GM23338 (cell line): ENCODE results near the gene PPDPF. TPM values are rescaled to one million over a fixed set of nuclear protein-coding genes. Genes with fewer than 3 reads are reported as not detected.
A peak's percentile ranks its signal among the peaks of the same experiment; 100 is the strongest.

Experiments
- ATAC-seq: fragments of 200-7000 bp; cut with Tn5 transposase; 3 replicates; pipeline ENCODE4 v1.9.1; 2020
- DNase-seq: peaks from one replicate; pipeline ENCODE4 v3.0.0-alpha.2; 2015; ENCODE audit warnings: low spot score
- H2AFZ ChIP-seq: fragments of 200-600 bp; sonication (generic); 2 replicates; pipeline ENCODE4 v1.8.0; 2016; ENCODE audit warnings: antibody characterized with exemption, mild to moderate bottlenecking, moderate library complexity
- H3F3A ChIP-seq: fragments of 200-600 bp; sonication (generic); replicated peaks from 2 replicates; pipeline ENCODE4 v1.8.0; 2017; ENCODE audit warnings: antibody characterized with exemption, mixed run types, low read depth
- H3K27ac ChIP-seq: fragments of 200-600 bp; sonication (generic); 2 replicates; pipeline ENCODE4 v1.6.1; 2016; ENCODE audit warnings: low read depth
- H3K27me3 ChIP-seq: fragments of 200-600 bp; sonication (generic); 2 replicates; pipeline ENCODE4 v1.8.0; 2016; ENCODE audit warnings: mild to moderate bottlenecking, mixed run types, moderate library complexity; ENCODE audit not compliant: insufficient read depth
- H3K36me3 ChIP-seq: fragments of 200-600 bp; sonication (generic); 2 replicates; pipeline ENCODE4 v1.8.0; 2016; ENCODE audit warnings: mild to moderate bottlenecking; ENCODE audit not compliant: insufficient read depth
- H3K4me1 ChIP-seq: fragments of 200-600 bp; sonication (generic); 2 replicates; pipeline ENCODE4 v1.8.0; 2016; ENCODE audit warnings: mild to moderate bottlenecking, moderate library complexity; ENCODE audit not compliant: insufficient read depth
- H3K4me2 ChIP-seq: fragments of 200-600 bp; sonication (generic); 2 replicates; pipeline ENCODE4 v1.7.1; 2017; ENCODE audit warnings: mixed run types
- H3K4me3 ChIP-seq: fragments of 200-600 bp; sonication (generic); 2 replicates; pipeline ENCODE4 v1.6.1; 2016; ENCODE audit warnings: mixed run types
- H3K79me2 ChIP-seq: fragments of 200-600 bp; sonication (generic); replicated peaks from 2 replicates; pipeline ENCODE4 v1.8.0; 2017; ENCODE audit warnings: mild to moderate bottlenecking; ENCODE audit not compliant: insufficient read depth
- H3K9me2 ChIP-seq: fragments of 200-600 bp; sonication (generic); 2 replicates; pipeline ENCODE4 v1.8.0; 2017; ENCODE audit not compliant: insufficient read depth
- H4K20me1 ChIP-seq: fragments of 200-600 bp; sonication (generic); replicated peaks from 2 replicates; pipeline ENCODE4 v1.8.0; 2017; ENCODE audit warnings: mild to moderate bottlenecking; ENCODE audit not compliant: insufficient read depth
- H3K27ac Mint-ChIP-seq: 2 replicates; pipeline ENCODE4 v1.8.0; 2020; ENCODE audit warnings: inconsistent platforms, mild to moderate bottlenecking, moderate library complexity, mixed read lengths
- H3K27me3 Mint-ChIP-seq: 3 replicates; pipeline ENCODE4 v1.8.0; 2022; ENCODE audit warnings: low read depth, mild to moderate bottlenecking, moderate library complexity, mixed read lengths, inconsistent platforms; ENCODE audit not compliant: insufficient read depth, poor library complexity
- H3K36me3 Mint-ChIP-seq: 3 replicates; pipeline ENCODE4 v1.8.0; 2021; ENCODE audit warnings: low read depth, mild to moderate bottlenecking, inconsistent platforms, moderate library complexity, mixed read lengths
- H3K4me1 Mint-ChIP-seq: 3 replicates; pipeline ENCODE4 v1.8.0; 2020; ENCODE audit warnings: mild to moderate bottlenecking, inconsistent platforms, mixed read lengths
- H3K4me3 Mint-ChIP-seq: 3 replicates; pipeline ENCODE4 v1.8.0; 2021; ENCODE audit warnings: moderate library complexity, mild to moderate bottlenecking, inconsistent platforms, mixed read lengths
- H3K9me3 Mint-ChIP-seq: 3 replicates; pipeline ENCODE4 v1.8.0; 2020; ENCODE audit warnings: moderate library complexity, mild to moderate bottlenecking, inconsistent platforms, mixed read lengths
- CREB1 ChIP-seq: fragments of 250-450 bp; sonication (Bioruptor Pico); IDR thresholded peaks from 2 replicates; pipeline ENCODE4 v1.5.0; 2020; ENCODE audit warnings: low read depth, mild to moderate bottlenecking, moderate library complexity
- EZH2 ChIP-seq: fragments of 200-600 bp; sonication (generic); IDR thresholded peaks from one replicate; pipeline ENCODE4 v1.8.0; 2017; ENCODE audit warnings: antibody characterized with exemption, mild to moderate bottlenecking, low read depth; ENCODE audit not compliant: unreplicated experiment
- NANOG ChIP-seq: IDR thresholded peaks from 2 replicates; pipeline ENCODE4 v1.6.1; 2016; ENCODE audit warnings: antibody characterized with exemption, borderline replicate concordance
- STAT1 ChIP-seq: IDR thresholded peaks from one replicate; pipeline ENCODE4 v1.6.1; 2016; ENCODE audit warnings: antibody characterized with exemption; ENCODE audit not compliant: unreplicated experiment
- ZNF114 ChIP-seq: fragments of 250-450 bp; sonication (Bioruptor Pico); IDR thresholded peaks from 2 replicates; pipeline ENCODE4 v1.5.0; 2020; ENCODE audit warnings: mild to moderate bottlenecking, moderate library complexity
- ZNF331 ChIP-seq: fragments of 250-450 bp; sonication (Bioruptor Pico); IDR thresholded peaks from 2 replicates; pipeline ENCODE4 v1.5.0; 2020; ENCODE audit warnings: low read depth, mild to moderate bottlenecking, moderate library complexity
- polyA plus RNA-seq: library from polyadenylated mRNA; unstranded; fragments of >200 nt; fragmentation: Nextera tagmentation; extraction: Ambion mirVana; gene quantifications from 2 replicates; pipeline ENCODE4 v1.2.1, GENCODE V29; 2016
- total RNA-seq: library from RNA; depleted of rRNA; stranded (reverse); fragments of >200 nt; shearing (Covaris generic); gene quantifications from 2 replicates; pipeline ENCODE4 v1.2.3, GENCODE V29; 2014
- TF ChIP-seq, protein P1 (sequence below), 2 experiments: fragments of 200-600 bp in 1 of 2; sonication (generic) in 1 of 2; conservative IDR thresholded peaks; 2 replicates each; pipeline versions ENCODE4 v1.5.1 to v1.6.1; 2016 to 2017; ENCODE audit warnings: antibody characterized with exemption in 2 of 2, low read depth in 2 of 2, mild to moderate bottlenecking in 2 of 2, moderate library complexity in 1 of 2
- TF ChIP-seq, protein P2 (sequence below): IDR thresholded peaks from 2 replicates; pipeline ENCODE4 v1.6.1; 2016; ENCODE audit warnings: antibody characterized with exemption

The PPDPF gene
- total and polyA plus RNA-seq, 2 experiments from 2014 or later: 83.9 to 141 TPM

DNA sequence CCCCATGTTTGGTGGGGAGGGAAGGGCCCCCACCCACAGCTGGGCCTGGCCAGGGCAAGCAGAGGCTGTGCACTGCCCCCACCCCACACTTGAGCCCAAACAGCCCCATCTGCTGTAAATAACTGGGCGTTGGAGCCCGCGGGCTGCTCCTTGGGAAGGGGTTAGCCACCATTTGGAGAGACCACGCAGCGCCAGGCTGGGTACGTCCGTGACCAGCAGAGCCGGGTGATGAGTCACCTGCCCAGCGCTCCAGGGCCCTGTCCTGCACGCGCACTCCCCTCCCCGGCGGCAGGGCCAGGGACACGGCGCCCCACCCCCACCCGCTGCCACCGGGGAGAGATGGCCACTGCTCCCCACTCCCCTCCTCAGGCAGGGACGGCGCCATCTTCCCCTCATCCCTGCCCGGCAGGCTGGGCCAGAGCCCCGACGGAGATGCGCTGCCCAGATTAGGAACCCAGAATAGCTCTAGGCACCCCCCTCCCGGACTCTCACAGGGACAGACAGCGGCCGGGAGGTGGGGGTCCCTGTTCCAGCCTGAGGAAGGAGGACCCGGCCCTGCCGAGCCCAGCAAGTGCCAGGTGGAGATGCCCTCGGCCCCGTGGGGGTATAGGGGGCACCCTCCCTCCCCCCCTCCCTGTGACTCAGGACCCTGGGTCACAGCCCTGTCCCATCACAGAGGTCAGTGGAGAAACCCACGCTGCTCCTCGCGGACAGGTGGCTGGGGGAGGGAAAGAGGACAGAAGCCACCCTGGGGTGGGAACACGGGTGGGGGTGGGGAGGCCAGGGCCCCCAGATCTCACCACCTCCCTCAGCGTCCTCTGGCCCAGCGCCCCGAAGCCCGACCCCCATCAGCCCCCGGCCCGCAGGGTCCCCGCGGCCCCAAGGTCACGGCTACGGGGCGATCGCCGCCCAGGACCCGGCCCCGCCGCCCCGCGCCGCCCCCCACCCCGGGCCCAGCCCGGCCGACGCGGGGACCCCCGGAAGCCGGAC is 22.3 kb upstream of the PPDPF start:
- Mint-ChIP-seq H3K4me3 (peak overlapping the region; percentile 69), H3K27me3 (peaks cover 28% of the 10 kb centered on the region), H3K27ac (no peak overlapping the region), H3K9me3 (no peaks in the 10 kb centered on the region), H3K36me3 (no peaks in the 10 kb centered on the region), H3K4me1 (peaks cover 5% of the 10 kb centered on the region; the same call in 2 of the 3 replicates)
- H2AFZ ChIP-seq: no peak overlapping the region
- H3K4me1 ChIP-seq: peaks cover 20% of the 10 kb centered on the region
- ATAC-seq (peak; percentile 10), DNase-seq (no peak)
- H4K20me1 ChIP-seq: no peaks in the 10 kb centered on the region
- TF ChIP-seq NANOG (no peak), ZNF114 (CRISPR knock-in tag) (no peak), STAT1 (no peak), EZH2 (no peak), CREB1 (CRISPR knock-in tag) (no peak), ZNF331 (CRISPR knock-in tag) (no peak)
- TF ChIP-seq, protein P1, sequence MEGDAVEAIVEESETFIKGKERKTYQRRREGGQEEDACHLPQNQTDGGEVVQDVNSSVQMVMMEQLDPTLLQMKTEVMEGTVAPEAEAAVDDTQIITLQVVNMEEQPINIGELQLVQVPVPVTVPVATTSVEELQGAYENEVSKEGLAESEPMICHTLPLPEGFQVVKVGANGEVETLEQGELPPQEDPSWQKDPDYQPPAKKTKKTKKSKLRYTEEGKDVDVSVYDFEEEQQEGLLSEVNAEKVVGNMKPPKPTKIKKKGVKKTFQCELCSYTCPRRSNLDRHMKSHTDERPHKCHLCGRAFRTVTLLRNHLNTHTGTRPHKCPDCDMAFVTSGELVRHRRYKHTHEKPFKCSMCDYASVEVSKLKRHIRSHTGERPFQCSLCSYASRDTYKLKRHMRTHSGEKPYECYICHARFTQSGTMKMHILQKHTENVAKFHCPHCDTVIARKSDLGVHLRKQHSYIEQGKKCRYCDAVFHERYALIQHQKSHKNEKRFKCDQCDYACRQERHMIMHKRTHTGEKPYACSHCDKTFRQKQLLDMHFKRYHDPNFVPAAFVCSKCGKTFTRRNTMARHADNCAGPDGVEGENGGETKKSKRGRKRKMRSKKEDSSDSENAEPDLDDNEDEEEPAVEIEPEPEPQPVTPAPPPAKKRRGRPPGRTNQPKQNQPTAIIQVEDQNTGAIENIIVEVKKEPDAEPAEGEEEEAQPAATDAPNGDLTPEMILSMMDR (conservative IDR thresholded peaks at IDR 0.05; ENCODE audit: low read depth in 2 of 2): no peak
- TF ChIP-seq, protein P2, sequence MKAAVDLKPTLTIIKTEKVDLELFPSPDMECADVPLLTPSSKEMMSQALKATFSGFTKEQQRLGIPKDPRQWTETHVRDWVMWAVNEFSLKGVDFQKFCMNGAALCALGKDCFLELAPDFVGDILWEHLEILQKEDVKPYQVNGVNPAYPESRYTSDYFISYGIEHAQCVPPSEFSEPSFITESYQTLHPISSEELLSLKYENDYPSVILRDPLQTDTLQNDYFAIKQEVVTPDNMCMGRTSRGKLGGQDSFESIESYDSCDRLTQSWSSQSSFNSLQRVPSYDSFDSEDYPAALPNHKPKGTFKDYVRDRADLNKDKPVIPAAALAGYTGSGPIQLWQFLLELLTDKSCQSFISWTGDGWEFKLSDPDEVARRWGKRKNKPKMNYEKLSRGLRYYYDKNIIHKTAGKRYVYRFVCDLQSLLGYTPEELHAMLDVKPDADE: no peak
- H3K79me2 ChIP-seq: no peaks in the 10 kb centered on the region
- peak overlapping the region; percentile 76 for H3K4me2 ChIP-seq
- no peaks in the 10 kb centered on the region for H3F3A ChIP-seq
- H3K36me3 ChIP-seq: no peaks in the 10 kb centered on the region
- H3K9me2 ChIP-seq: no peaks in the 10 kb centered on the region
- H3K27ac ChIP-seq: no peak overlapping the region
- peak overlapping the region; percentile 56 for H3K4me3 ChIP-seq
- H3K27me3 ChIP-seq: peaks cover 36% of the 10 kb centered on the region

DNA sequence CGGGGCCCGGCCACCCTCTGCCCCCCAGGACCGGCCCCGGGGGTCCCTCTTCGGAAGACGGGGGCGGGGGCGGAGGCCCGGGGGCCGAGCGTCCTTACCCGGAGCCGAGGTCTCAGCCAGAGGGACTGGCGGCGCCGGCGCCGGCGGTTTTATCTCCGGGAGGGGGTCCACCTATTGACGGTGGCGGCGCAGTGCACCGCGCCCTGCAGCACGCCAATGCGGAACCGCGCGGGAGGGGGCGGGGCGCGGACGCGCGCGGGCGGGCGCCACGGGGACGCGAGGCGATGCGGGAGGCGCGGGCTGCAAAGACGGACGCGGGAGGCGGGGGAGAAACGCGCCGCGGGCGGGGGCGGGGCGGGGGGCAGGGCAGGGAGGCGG is 21.6 kb upstream of the PPDPF start, which contains the start of gene EEF1A2:
TSS of gene EEF1A2 (minus strand) at position 124 of the 378 bp plus-strand sequence. CDS start 1,320 bp downstream, outside the sequence.
- Mint-ChIP-seq H3K9me3 (no peaks in the 10 kb centered on the region), H3K36me3 (no peaks in the 10 kb centered on the region), H3K27ac (no peak within 1 kb of the TSS), H3K27me3 (peaks cover 28% of the 10 kb centered on the region), H3K4me1 (peaks cover 5% of the 10 kb centered on the region; the same call in 2 of the 3 replicates), H3K4me3 (peak within 1 kb of the TSS; percentile 69)
- 0 out of 2 replicates have a peak within 1 kb of the TSS, but pooled peaks have one; percentile 66 for H2AFZ ChIP-seq
- H3K79me2 ChIP-seq: no peaks in the 10 kb centered on the region
- H3K36me3 ChIP-seq: no peaks in the 10 kb centered on the region
- DNase-seq (no peak), ATAC-seq (no peak)
- no peaks in the 10 kb centered on the region for H3F3A ChIP-seq
- H3K9me2 ChIP-seq: no peaks in the 10 kb centered on the region
- no peak within 1 kb of the TSS for H3K27ac ChIP-seq
- peak within 1 kb of the TSS; percentile 56 for H3K4me3 ChIP-seq
- H3K4me2 ChIP-seq: peak within 1 kb of the TSS; percentile 80
- peaks cover 36% of the 10 kb centered on the region for H3K27me3 ChIP-seq
- H4K20me1 ChIP-seq: no peaks in the 10 kb centered on the region
- TF ChIP-seq ZNF331 (CRISPR knock-in tag): no peak
- TF ChIP-seq, protein P1 (conservative IDR thresholded peaks at IDR 0.05; ENCODE audit: low read depth in 2 of 2): 0 out of 4 replicates have a peak, but pooled peaks of 1 of the 2 experiments have one; percentile 5
- TF ChIP-seq STAT1: no peak
- TF ChIP-seq CREB1 (CRISPR knock-in tag): no peak
- H3K4me1 ChIP-seq: peaks cover 20% of the 10 kb centered on the region
